Naive thymus-derived CD8-positive, alpha-beta T cell (primary cell): ENCODE results near the gene ZIC1. TPM values are rescaled to one million over a fixed set of nuclear protein-coding genes. Genes with fewer than 3 reads are reported as not detected.

ENCODE experiments used
- ATAC-seq, 2 donors: fragments of 150-1000 bp; cut with Tn5 transposase in 1 of 2; sonication (Bioruptor Pico), chemical (Tn5 transposase) in 1 of 2; 1 replicate in 1 of 2; 2 replicates in 1 of 2; pipeline ENCODE4 v1.10.0; 2021; ENCODE audit warnings: mild to moderate bottlenecking in 2 of 2, moderate library complexity in 2 of 2
- POLR2A ChIA-PET: fragments of 350-600 bp; sonication (Branson Sonifier 250); formaldehyde crosslinking; loops from one replicate; lab custom pipeline; 2021; ENCODE audit warnings: antibody characterized with exemption; lab: Charles Lee
- DNase-seq, 10 donors: peaks; one replicate each; pipeline versions ENCODE4 v3.0.0 to v3.0.0-alpha.2; 2020 to 2022
- H3K27ac Mint-ChIP-seq, 10 donors: one replicate each; pipeline ENCODE4 v1.8.0; 2020 to 2022; ENCODE audit warnings: mild to moderate bottlenecking in 10 of 10, mixed read lengths in 10 of 10, moderate library complexity in 4 of 10, inconsistent platforms in 1 of 10
- H3K27me3 Mint-ChIP-seq, 5 donors: one replicate each; pipeline ENCODE4 v1.8.0; 2021 to 2022; ENCODE audit warnings: mixed read lengths in 5 of 5
- H3K36me3 Mint-ChIP-seq, 3 donors: one replicate each; pipeline ENCODE4 v1.8.0; 2020 to 2022; ENCODE audit warnings: mixed read lengths in 3 of 3, mild to moderate bottlenecking in 2 of 3, inconsistent platforms in 1 of 3
- H3K4me1 Mint-ChIP-seq, 4 donors: one replicate each; pipeline ENCODE4 v1.8.0; 2021 to 2022; ENCODE audit warnings: mixed read lengths in 4 of 4
- H3K4me3 Mint-ChIP-seq, 10 donors: one replicate each; pipeline ENCODE4 v1.8.0; 2020 to 2022; ENCODE audit warnings: mild to moderate bottlenecking in 10 of 10, mixed read lengths in 10 of 10, moderate library complexity in 6 of 10, inconsistent platforms in 1 of 10
- H3K9me3 Mint-ChIP-seq, 9 donors: one replicate each; pipeline ENCODE4 v1.8.0; 2020 to 2022; ENCODE audit warnings: mixed read lengths in 9 of 9, mild to moderate bottlenecking in 3 of 9, inconsistent platforms in 1 of 9, moderate library complexity in 1 of 9
- polyA plus RNA-seq, 3 donors: library from polyadenylated mRNA; unstranded; fragments of 300-500 nt; fragmentation: Illumina TruSeq; gene quantifications; one replicate each; pipeline ENCODE4 v1.2.3, GENCODE V29; 2021
- total RNA-seq, 8 experiments: library from RNA in 2 of 8; stranded (reverse) in 2 of 8; gene quantifications; one replicate each; pipeline ENCODE4 v1.2.3 and lab custom pipeline; 2021 to 2026

ZIC1 gene
- total and polyA plus RNA-seq, 5 experiments from 2014 or later: not detected

GRCh38 chr3:147410116-147410525, 956 bp downstream of the ZIC1 start:
- peaks cover 22 to 46% (median 41%) of the 10 kb centered on the region in 4 donors for H3K4me1 Mint-ChIP-seq
- peaks cover 5 to 63% (median 29%) of the 10 kb centered on the region in 9 donors for H3K9me3 Mint-ChIP-seq

DNA sequence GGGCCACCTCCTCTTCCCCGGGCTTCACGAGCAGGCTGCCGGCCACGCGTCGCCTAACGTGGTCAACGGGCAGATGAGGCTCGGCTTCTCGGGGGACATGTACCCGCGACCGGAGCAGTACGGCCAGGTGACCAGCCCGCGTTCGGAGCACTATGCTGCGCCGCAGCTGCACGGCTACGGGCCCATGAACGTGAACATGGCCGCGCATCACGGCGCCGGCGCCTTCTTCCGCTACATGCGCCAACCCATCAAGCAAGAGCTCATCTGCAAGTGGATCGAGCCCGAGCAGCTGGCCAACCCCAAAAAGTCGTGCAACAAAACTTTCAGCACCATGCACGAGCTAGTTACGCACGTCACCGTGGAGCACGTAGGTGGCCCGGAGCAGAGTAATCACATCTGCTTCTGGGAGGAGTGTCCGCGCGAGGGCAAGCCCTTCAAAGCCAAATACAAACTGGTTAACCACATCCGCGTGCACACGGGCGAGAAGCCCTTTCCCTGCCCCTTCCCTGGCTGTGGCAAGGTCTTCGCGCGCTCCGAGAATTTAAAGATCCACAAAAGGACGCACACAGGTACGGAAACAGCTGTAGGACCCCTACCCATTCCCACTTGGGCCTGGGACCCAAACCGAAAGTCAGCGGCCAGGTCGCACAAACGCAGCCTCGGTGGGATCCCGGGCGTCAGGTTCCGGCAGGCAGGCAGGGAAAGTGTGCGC, 1.5 kb downstream of the ZIC1 start:
- ATAC-seq: peak in 1 of 2 donors; percentile 70
- Mint-ChIP-seq H3K27ac (peak overlapping the region in 3 of 10 donors; percentile 37 to 76 (median 44)), H3K4me1 (peaks cover 22 to 46% (median 41%) of the 10 kb centered on the region in 4 donors), H3K9me3 (peaks cover 7 to 65% (median 32%) of the 10 kb centered on the region in 9 donors), H3K27me3 (peaks cover 50 to 92% (median 72%) of the 10 kb centered on the region in 5 donors), H3K36me3 (peaks cover 21 to 48% (median 40%) of the 10 kb centered on the region in 3 donors), H3K4me3 (peak overlapping the region; percentile 27 to 82 (median 68))
- POLR2A ChIA-PET: no interaction called here
- peak in 2 of 10 donors; percentile 19 to 28 for DNase-seq

More at GRCh38 chr3:147410116-147410525, 956 bp downstream of the ZIC1 start:
- H3K4me3 Mint-ChIP-seq: peak overlapping the region in 1 of 10 donors; percentile 82
- ATAC-seq (no peak), DNase-seq (no peak)
- peaks cover 19 to 44% (median 37%) of the 10 kb centered on the region in 3 donors for H3K36me3 Mint-ChIP-seq
- peaks cover 48 to 92% (median 71%) of the 10 kb centered on the region in 5 donors for H3K27me3 Mint-ChIP-seq
- H3K27ac Mint-ChIP-seq: no peak overlapping the region
- POLR2A ChIA-PET: no interaction called here

DNA sequence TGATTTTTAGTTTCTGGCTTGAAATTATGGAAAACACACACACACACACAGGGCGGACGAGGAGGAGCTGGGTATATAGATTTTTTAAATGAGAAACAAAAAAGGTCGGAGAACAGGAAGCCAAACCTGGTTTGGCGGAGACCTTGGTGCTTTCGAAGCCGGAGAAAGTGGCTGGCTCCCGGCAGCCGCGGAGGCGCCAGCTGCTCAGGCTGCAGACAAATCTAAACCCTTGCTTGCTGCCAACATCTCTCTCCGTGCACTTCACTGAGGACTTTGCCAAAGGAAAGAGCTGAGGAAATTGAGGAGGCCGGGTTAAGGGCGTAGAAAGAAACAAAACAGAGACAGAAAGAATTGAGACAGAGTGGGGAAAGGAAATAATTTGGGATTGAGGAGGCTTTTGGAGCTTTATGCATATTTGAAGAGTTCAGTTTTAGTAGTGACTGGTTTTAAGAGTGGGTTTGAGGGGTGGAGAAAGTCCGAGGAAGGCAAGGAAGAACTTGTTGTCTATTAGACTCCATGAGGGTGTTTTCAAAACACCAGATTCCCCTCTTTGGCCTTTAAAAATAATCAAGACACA, 2.2 kb downstream of the ZIC1 start:
- peak in 1 of 2 donors; percentile 6 for ATAC-seq
- DNase-seq: no peak
- Mint-ChIP-seq H3K9me3 (peaks cover 7 to 70% (median 33%) of the 10 kb centered on the region in 9 donors), H3K4me1 (peaks cover 22 to 46% (median 41%) of the 10 kb centered on the region in 4 donors), H3K36me3 (peaks cover 23 to 48% (median 41%) of the 10 kb centered on the region in 3 donors), H3K4me3 (peak overlapping the region; percentile 7 to 82 (median 66)), H3K27me3 (peaks cover 55 to 89% (median 75%) of the 10 kb centered on the region in 5 donors), H3K27ac (peak overlapping the region in 4 of 10 donors; percentile 37 to 80 (median 60))
- POLR2A ChIA-PET: no interaction called here

GRCh38 chr3:147411815-147412241, 2.7 kb downstream of the ZIC1 start:
- peak overlapping the region in 1 of 10 donors; percentile 76 for H3K27ac Mint-ChIP-seq
- DNase-seq (no peak), ATAC-seq (no peak)
- peaks cover 55 to 85% (median 75%) of the 10 kb centered on the region in 5 donors for H3K27me3 Mint-ChIP-seq
- H3K4me3 Mint-ChIP-seq: peak overlapping the region in 9 of 10 donors; percentile 7 to 82 (median 64)
- peaks cover 7 to 70% (median 33%) of the 10 kb centered on the region in 9 donors for H3K9me3 Mint-ChIP-seq
- H3K4me1 Mint-ChIP-seq: peaks cover 22 to 46% (median 41%) of the 10 kb centered on the region in 4 donors
- POLR2A ChIA-PET: no interaction called here
- H3K36me3 Mint-ChIP-seq: peaks cover 19 to 45% (median 41%) of the 10 kb centered on the region in 3 donors

DNA sequence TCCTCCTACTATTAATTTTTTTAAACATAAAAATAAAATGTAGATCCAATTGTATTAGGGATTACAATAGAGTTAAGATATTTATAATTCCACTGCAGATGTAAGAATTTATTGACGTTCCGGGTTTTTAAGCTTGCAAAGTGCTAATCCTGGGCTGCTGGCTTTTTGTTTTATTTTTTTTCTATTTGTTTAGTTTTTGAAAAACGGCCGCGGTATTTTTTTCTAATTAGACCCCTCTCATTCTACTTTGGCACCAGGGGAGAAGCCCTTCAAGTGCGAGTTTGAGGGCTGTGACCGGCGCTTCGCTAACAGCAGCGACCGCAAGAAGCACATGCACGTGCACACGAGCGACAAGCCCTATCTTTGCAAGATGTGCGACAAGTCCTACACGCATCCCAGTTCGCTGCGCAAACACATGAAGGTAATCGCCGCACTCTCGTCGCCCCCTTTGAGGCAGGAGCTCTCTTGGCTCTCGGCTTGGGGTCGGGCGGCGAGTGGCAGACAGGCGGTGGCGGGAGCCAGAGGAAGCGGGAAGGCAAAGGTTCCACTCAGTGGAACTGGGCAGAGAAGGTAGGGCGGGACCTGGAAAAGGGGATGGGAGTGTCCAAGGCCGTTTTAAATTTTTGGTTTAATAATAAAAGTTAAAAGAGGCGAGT, 3.2 kb downstream of the ZIC1 start:
- peaks cover 18 to 42% (median 41%) of the 10 kb centered on the region in 3 donors for H3K36me3 Mint-ChIP-seq
- peak overlapping the region; percentile 34 to 82 (median 70) for H3K4me3 Mint-ChIP-seq
- peaks cover 54 to 85% (median 75%) of the 10 kb centered on the region in 5 donors for H3K27me3 Mint-ChIP-seq
- peaks cover 22 to 46% (median 41%) of the 10 kb centered on the region in 4 donors for H3K4me1 Mint-ChIP-seq
- H3K9me3 Mint-ChIP-seq: peaks cover 7 to 70% (median 33%) of the 10 kb centered on the region in 9 donors
- POLR2A ChIA-PET: no interaction called here
- DNase-seq (no peak), ATAC-seq (no peak)
- H3K27ac Mint-ChIP-seq: no peak overlapping the region

GRCh38 chr3:147412917-147413685, 3.9 kb downstream of the ZIC1 start:
- H3K9me3 Mint-ChIP-seq: peaks cover 10 to 69% (median 31%) of the 10 kb centered on the region in 9 donors
- H3K27me3 Mint-ChIP-seq: peaks cover 53 to 85% (median 75%) of the 10 kb centered on the region in 5 donors
- POLR2A ChIA-PET: no interaction called here
- H3K27ac Mint-ChIP-seq: peak overlapping the region in 5 of 10 donors; percentile 1 to 86 (median 35)
- peak overlapping the region; percentile 68 to 88 (median 78) for H3K4me3 Mint-ChIP-seq
- peaks cover 21 to 43% (median 37%) of the 10 kb centered on the region in 4 donors for H3K4me1 Mint-ChIP-seq
- H3K36me3 Mint-ChIP-seq: peaks cover 18 to 41% (median 36%) of the 10 kb centered on the region in 3 donors
- no peak for DNase-seq
- ATAC-seq: no peak

GRCh38 chr3:147413686-147414389, 4.7 kb downstream of the ZIC1 start:
- Mint-ChIP-seq H3K36me3 (peaks cover 14 to 39% (median 29%) of the 10 kb centered on the region in 3 donors), H3K27me3 (peaks cover 53 to 85% (median 76%) of the 10 kb centered on the region in 5 donors)

GRCh38 chr3:147414390-147415138, 5.4 kb downstream of the ZIC1 start:
- peak overlapping the region in 4 of 10 donors; percentile 10 to 41 (median 16) for H3K4me3 Mint-ChIP-seq

More at GRCh38 chr3:147413686-147414389, 4.7 kb downstream of the ZIC1 start:
- no peak for ATAC-seq
- POLR2A ChIA-PET: no interaction called here
- DNase-seq: no peak
- Mint-ChIP-seq H3K4me1 (peaks cover 19 to 36% (median 32%) of the 10 kb centered on the region in 4 donors), H3K9me3 (peaks cover 4 to 68% (median 25%) of the 10 kb centered on the region in 9 donors), H3K27ac (peak overlapping the region in 5 of 10 donors; percentile 1 to 86 (median 35)), H3K4me3 (peak overlapping the region; percentile 68 to 88 (median 78))

GRCh38 chr3:147415286-147415685, 6.1 kb downstream of the ZIC1 start:
- no peak for DNase-seq
- H3K27me3 Mint-ChIP-seq: peaks cover 59 to 91% (median 82%) of the 10 kb centered on the region in 5 donors
- peaks cover 18 to 46% (median 25%) of the 10 kb centered on the region in 3 donors for H3K36me3 Mint-ChIP-seq
- H3K27ac Mint-ChIP-seq: no peak overlapping the region
- POLR2A ChIA-PET: no interaction called here
- no peak for ATAC-seq
- H3K4me1 Mint-ChIP-seq: peaks cover 23 to 35% (median 32%) of the 10 kb centered on the region in 4 donors
- no peak overlapping the region for H3K4me3 Mint-ChIP-seq
- H3K9me3 Mint-ChIP-seq: peaks cover 0 to 71% (median 24%) of the 10 kb centered on the region in 9 donors

More at GRCh38 chr3:147414390-147415138, 5.4 kb downstream of the ZIC1 start:
- Mint-ChIP-seq H3K36me3 (peaks cover 13 to 39% (median 25%) of the 10 kb centered on the region in 3 donors), H3K27me3 (peaks cover 53 to 85% (median 75%) of the 10 kb centered on the region in 5 donors), H3K27ac (no peak overlapping the region), H3K4me1 (peaks cover 19 to 33% (median 27%) of the 10 kb centered on the region in 4 donors), H3K9me3 (peaks cover 0 to 64% (median 24%) of the 10 kb centered on the region in 9 donors)
- no peak for DNase-seq
- POLR2A ChIA-PET: no interaction called here
- ATAC-seq: no peak

- peaks cover 18 to 44% (median 23%) of the 10 kb centered on the region in 3 donors for H3K36me3 Mint-ChIP-seq
- no peak for DNase-seq
- H3K27me3 Mint-ChIP-seq: peaks cover 56 to 91% (median 81%) of the 10 kb centered on the region in 5 donors
- H3K4me1 Mint-ChIP-seq: peaks cover 21 to 33% (median 29%) of the 10 kb centered on the region in 4 donors
- peaks cover 0 to 69% (median 24%) of the 10 kb centered on the region in 9 donors for H3K9me3 Mint-ChIP-seq
- ATAC-seq: no peak
- no peak overlapping the region for H3K4me3 Mint-ChIP-seq
- POLR2A ChIA-PET: no interaction called here
- H3K27ac Mint-ChIP-seq: no peak overlapping the region
These were observed 6.7 kb downstream of the ZIC1 start for GRCh38 chr3:147415874-147416273.
